NCI-H2107 treated with DMSO at 0.1 percent for 48 hours (cell line): ENCODE results near the gene PPP1R9B.

ENCODE experiments used
- DNase-seq: peaks from one replicate; lab custom pipeline; 2025; ENCODE audit not compliant: unreplicated experiment; lab: John Stamatoyannopoulos, UW

PPP1R9B gene

DNA sequence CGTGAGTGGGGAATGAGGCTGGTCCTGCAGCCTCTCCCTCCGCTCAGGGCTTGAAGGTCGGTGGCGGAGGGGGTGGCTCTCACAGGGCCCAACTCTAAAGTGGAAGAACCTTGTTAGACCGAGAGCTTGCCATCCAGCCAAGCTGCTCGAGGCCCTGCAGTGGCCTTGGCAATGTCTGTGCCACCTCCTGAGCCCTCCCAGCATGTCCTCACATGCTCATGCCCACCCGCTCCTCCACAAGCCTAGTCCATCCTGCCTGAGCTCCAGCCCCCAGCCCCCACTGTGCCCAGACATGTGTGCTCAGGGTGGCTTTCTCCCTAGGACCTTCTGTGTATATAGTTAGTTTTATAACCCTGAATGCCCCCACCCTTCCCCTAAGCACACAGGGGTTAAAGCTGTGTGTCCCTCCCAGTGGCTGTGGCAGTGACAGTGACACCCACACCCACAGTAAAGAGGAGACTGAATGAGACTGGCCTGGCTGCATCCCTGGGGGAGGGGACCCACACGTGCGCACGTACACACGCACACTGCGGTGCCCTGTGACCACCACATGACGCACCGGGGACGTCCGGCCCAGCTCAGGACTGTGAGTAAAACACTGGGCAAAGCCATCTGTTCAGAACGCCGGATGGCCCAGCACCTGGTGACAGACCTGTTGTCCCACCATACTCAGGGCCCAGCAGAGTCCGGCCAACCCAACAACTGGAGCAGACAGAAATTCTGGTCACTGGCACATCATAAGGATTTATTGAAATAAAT lies 39.7 kb downstream of the PPP1R9B start:
- no peak for DNase-seq

DNA sequence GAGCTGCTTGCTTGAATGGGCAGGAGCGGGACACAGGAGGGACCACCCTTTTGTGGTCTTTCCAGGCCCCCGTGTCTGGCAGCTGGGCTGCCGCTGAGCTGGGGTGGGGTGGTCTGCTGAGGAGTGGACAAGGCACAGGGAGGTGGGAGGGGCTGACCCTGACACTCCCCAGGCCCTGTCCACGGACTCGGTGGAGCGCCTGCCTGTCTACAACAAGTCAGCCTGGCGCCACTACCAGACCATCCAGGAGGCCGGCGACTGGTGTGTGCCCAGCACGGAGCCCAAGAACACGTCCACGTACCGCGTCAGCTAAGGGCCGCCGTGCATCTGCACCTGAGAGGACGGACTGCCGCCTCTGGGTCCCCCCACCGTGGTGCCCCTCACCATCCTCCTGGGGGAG lies 40.7 kb downstream of the PPP1R9B start:
- DNase-seq: no peak

DNA sequence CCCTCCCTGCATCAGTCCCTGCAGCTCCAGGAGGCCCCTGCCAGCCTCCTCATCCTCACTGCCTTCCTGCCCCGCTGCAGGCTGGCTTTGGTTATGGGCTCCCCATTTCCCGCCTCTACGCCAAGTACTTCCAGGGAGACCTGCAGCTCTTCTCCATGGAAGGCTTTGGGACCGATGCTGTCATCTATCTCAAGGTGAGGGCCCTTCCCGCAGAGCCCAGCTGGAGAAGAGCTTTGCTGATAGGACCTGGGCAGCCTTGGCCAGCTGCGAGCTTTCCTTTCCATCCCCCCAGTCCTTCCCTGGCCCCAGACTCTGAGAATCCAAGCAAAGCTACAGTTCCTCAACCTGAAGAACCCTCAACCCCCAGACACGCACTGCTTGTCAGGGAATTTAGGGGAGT lies 41.3 kb downstream of the PPP1R9B start:
- no peak for DNase-seq

DNA sequence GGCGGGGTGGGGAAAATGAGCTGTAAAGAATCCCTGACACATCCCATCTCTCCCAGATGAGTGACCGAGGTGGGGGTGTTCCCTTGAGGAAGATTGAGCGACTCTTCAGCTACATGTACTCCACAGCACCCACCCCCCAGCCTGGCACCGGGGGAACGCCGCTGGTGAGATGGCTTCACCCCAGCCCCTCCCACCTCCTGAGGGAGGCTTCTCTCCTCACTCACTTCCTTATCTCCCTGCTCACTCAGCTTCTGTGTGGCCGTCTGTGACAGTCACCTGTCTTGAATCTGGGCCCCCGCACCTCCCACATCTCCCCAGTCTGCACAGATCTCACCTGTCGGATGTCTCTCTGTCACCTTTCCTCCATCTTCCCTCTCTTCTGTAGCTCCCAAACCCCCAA lies 41.9 kb downstream of the PPP1R9B start:
- DNase-seq: no peak

DNA sequence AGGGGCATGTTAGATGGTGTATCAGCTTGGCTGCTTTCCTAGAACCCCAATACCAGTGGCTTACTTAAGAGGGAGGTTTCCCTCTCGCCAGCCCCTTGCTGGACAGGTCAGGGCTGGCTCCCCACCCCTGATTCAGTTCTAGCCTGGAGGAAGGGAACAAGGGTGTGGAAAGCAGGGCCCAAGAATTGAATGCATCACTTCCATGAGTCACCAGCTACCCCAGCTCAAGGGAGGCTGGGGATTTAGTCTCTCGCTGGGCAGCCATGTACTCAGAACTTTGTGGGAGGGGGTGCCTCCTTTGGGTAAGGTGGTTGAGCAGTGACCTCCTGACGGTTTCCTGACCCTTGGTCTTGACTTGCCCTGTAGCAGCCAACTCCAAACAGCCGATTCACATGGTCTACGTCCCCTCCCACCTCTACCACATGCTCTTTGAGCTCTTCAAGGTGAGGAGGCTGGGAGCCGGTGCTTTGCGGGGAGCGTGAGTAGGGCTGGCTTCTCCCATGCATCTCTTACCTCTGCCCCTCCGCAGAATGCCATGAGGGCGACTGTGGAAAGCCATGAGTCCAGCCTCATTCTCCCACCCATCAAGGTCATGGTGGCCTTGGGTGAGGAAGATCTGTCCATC lies 42.6 kb downstream of the PPP1R9B start:
- no peak for DNase-seq

DNA sequence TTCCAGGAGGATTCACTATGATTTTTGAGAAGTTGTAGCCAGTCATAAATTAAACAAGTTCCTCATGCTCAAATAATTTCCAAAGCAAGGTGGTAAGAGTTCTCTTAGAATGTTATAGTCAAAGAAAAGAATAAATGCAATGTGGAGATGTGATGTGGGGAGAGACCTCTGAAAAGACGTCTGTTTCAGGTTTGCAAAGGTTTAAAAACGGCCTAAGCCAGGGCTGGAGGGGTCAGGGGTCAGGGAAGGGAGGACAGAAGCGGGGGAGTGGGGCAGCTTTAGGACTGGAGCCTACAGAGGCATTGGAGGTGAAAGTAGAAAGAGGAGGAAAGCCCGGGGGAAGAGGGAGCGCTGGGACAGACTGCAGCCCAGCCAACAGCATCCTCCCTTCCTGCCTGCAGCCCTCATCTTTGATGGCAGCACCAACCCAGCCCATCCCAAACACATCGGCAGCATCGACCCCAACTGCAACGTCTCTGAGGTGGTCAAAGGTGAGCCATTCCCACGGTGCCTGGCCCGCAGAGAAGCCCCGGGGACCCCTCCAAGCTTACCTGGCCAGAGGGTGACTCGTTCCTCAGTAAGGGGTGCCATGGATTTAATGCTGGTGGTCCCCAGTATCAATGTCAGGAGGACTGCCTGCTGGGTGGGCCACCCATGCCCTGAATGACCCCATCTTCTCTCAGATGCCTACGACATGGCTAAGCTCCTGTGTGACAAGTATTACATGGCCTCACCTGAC lies 43.9 kb downstream of the PPP1R9B start:
- DNase-seq: no peak

DNA sequence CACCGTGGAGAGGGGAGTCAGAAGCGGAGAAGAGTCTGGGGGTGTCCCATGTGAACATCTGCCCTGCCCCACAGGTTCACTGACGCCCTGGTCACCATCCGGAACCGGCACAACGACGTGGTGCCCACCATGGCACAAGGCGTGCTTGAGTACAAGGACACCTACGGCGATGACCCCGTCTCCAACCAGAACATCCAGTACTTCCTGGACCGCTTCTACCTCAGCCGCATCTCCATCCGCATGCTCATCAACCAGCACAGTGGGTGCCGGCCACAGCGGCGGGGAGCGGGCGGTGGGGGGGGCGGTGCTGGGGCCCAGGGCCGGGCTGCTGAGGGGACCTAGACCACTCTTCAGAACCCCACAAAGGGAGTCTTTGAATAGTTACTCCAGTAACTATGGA lies 44.7 kb downstream of the PPP1R9B start:
- no peak for DNase-seq

DNA sequence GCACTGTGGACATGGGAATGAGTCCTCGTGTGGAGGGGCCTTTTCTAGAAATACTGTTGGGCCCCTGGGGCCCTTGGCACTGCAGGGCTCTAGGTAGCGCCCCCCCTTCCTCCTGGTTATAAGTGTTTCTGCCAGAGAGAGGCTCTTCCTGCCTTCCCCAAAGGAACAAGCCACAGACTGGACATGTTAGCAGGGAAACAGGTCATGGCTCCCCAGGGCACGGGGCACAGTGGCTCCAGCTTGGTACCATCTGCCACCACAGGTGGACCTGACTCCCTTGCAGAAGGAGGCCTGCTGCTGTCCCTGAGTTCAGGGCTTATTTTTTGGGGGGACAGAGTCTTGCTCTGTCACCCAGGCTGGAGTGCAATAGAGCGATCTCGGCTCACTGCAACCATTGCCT lies 46.5 kb downstream of the PPP1R9B start:
- no peak for DNase-seq

DNA sequence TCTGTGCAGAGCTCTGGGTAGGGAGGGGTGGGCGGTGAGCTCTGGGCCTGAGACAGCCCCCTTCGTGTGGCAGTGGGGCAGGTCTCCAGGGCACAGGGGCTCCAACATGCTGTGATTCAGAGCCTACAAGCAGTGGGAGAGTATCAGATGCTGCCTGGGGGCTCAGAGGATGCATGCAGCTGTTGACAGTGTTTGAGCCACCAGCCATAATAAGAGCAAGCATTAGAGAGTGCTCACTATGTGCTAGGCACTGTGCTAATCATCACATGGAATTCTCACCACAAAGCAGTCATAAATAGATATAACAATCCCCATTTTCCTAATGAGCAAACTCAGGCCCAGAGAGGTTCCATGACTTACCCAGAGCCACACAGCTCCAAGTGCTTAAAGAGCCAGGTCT lies 47.2 kb downstream of the PPP1R9B start:
- no peak for DNase-seq

DNA sequence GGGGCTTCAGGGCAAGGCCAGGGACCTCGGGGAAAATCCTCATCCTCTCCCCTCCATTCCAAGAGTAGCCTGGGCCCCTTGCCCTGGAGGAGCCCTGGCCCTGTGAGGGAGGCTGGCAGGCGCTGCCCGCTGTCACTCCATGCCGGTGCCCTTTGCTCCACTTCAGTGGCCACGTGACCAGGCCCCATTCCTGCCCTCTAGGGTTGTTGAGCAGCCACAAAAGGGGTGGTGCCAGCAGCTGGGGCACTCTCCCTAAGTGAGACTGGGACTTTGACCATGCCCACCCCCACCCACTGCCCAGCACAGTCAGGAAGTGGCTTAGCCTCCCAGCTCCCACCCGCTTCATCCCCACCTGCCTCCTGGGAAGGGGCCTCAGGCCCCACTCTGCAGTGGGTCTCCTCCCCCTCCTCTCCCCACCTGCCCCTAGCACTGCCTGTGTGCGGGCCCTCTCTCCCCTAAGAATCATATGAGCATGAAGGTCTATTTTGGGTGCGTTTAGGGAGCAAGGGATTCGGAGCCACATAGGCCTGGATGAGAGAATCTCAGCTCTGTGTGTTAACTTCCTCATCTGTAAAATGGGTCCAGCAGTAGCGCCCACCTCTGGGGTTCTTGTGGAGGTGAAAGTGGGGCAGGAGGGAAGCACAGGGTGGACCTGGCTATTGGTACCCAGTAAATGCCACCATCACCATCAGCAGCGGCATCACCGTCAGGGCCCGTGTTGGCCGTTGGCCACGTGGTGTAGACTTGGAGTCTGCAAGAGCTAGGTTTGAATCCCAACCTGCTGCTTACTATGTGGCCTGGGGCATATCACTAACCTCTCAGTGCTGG lies 48.1 kb downstream of the PPP1R9B start:
- no peak for DNase-seq

DNA sequence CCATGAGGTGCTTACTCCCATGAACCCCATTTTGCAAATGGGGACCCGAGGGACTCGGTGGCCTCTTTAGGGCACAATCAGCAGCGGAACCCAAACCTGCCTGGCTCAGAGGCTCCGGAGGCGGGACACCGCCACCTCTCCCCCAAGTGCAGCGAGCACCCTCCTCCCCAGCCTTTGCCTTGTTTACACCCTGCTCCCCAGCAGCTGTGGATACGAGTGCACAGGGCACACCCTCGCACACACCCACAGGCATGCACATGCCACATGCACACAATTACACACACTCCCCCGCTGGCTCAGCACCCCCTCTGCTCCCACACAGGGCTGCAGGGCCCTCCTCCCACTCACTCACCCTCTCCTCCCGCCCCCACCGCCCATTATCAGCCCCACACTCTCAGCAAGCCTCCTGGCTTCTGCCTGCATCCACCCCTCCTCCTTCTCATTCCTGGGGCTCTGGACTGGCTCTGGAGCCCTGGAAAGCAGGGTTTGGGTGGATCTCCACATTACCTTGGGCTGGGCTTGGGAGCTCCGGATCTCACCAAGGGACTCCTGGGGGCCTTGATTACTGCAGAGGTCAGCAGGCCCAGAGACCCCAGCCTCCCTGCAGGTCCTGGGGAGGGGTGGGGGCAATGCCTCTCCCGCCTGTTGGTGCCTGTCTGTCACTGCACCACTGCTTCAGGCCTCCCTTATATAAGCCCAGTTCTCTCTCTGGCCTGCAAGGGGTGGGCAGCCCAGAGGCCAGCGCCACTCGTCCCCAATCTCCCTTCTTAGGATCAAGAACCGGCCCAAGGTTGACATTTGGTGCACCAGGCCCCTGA lies 48.9 kb downstream of the PPP1R9B start:
- peak; percentile 39 for DNase-seq

DNA sequence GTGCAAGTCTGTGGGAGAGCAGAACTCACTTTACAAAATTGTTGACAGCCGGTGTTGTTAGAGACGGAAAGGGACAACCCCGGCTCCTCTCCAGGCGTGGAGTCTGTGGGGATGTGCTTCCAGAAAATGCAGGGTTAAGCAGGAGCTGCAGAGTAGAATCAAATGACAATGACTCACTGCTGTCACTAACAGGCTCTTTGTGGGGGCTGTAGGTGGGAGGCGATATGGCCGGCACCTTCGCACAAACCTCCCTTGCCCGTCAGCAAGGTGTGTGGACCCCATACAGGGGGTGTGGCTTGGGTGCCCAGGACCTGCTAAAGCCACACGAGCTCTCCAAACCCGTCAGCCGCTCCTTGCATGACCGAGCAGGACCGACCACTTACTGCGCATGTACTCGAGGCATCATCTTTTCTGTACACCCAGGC lies 49.5 kb downstream of the PPP1R9B start:
- no peak for DNase-seq

DNA sequence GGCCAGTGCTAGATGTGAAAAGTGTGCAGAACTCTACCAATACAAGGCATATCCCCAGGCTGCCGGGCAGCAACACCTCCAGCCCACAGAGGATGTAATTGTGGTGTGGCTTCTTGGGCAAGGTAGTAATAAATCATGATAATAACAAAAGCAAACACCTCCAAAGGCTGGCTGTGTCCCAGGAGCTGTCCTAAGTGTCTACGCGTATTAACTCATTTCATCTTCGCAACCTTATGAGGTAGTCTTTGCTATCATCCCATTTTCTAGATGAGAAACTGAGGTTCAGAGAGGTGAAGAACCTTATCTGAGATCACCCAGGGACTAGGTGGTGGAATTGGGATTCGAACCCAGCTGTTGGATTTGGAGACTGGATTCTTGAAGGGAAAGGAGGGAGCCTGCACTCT lies 50.0 kb downstream of the PPP1R9B start:
- DNase-seq: no peak

DNA sequence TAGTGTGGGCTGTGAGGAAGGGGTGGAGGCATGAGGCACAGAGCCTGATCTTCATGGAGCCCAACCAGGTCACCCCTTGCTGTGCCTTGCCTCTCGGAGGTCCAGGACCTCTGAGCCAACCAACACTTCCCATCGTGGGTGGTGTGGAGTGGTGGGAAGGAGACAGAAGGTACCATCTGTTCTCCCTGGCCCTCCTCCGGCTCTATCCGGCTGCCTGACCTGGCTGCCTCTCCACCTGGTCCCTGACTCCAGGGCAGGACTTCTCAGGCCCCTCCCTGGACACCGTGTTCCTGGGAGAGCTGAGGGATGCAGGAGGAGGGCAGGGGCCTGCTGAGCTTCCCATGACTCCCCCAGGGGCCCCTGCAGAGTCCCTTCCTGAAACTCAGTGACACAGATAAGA lies 51.5 kb downstream of the PPP1R9B start:
- DNase-seq: no peak

DNA sequence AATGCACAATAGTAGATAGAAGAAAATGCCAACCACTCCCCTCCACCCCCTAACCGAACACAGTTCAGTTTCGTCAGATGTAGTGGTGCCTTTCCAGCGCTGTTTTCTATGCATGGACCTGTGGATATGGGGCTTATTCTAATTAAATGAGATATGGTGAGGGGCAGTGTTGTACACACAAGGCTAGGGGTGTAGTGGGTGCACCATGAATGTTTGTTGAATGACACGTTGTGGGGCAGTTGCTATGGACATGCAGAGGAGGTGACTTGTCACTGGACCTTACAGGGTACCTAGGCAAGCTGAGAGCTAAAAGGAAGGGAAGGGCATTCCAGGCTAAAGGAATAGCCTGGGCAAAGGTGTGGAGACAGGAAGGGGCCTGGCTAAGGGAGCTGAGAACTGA lies 51.9 kb downstream of the PPP1R9B start:
- no peak for DNase-seq

DNA sequence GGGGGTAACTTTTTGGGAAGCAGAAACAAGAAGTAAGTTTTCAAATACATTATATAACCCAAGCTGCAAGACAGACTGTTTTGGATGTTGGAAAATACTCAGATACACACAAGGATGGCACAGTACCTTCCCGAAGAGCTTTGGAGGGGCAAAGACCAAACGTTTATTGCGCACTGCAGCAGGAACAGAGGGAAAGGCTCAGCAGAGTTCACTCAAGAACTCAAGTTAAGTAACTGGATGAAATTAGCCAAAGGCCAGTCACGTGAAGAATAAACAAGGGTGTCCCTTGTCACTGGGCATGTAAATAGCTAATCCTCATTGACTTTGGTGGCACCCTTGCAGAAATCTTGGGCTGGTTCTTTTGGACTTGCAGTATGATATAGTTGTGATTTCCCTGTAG lies 52.6 kb downstream of the PPP1R9B start:
- no peak for DNase-seq

DNA sequence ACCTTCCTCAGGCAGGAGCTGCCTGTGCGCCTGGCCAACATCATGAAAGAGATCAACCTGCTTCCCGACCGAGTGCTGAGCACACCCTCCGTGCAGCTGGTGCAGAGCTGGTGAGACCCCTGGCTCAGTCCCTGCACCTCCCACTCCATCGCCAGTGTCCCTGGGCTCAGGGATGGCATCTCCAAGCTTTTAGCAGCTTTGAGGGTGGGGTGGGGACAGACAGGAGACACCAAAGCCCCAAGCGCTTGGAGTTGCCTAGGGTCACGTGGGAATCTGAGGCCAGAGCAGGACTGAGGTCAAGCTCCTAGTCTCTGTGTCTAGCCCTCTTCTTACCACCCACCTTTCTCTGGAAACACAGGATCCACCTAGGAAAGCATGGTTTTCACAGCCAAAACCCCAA lies 53.0 kb downstream of the PPP1R9B start:
- no peak for DNase-seq

DNA sequence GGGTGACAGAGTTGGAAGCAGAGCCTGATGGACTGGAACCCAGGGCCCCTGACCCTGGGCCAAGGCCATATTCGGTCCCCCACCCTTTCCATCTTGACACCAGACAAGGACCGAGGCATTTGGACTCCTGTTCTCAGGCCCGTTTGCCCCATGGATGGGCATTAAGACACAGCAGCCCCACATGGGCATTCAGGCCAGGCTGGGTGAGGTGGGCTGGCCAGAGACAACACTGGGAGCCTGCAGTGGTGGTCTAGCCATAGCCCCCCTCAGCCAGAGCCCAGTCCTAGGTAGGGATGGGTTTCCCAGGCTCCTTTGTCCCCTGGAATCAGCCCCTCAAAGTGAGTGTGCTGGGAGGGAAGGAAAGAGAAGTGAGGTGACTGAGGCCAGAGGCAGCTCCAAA lies 53.7 kb downstream of the PPP1R9B start:
- no peak for DNase-seq

DNA sequence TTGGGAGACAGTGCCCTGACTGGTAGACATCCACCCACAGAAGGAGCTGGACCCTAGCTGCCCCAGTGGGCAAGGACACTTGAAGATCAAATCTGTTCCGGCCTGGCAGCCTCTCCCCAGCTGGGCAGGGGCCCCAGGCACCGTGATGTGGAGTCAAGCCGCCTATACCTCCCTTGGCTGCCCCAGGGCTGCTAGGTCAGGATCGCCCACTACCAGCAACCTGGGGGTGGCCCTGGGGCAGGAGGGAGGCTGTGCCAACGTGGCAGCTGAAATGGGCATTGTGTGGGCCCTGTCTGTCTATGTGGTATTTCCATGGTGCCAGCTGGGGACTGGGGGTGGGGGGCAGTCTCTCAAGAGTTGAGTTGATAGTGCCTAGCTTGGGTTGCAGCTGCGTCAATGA lies 54.4 kb downstream of the PPP1R9B start:
- DNase-seq: no peak

DNA sequence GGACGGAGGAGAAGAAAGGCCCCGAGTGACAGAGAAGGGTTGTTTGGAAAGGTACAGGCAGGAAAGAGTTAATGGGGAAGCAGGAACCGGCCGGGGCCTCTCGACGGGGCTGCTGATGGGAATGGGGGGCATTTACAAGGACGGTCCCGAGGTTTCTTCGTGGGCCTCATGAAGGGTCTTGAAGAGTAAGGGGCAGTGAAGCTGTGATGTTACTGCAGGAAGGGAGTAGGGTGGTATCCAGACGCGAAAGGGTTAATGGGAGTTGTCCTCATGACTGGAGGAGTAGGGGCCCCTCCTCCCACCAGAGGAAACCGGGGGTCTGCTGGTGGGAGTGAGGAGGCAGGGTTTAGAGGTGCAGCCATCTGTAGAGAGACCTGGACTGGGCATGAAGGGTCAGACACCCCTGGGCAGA lies 54.8 kb downstream of the PPP1R9B start:
- DNase-seq: no peak
